NCI-H1105 (cell line): ENCODE measurements around the gene HNRNPUL1.
"Not testable (repeated sequence)": the region's sequence is repeated elsewhere in the genome, so short reads cannot be mapped to it uniquely, and the experiment has no call there.

Source experiments
- DNase-seq: peaks from one replicate; lab custom pipeline; 2025; lab: John Stamatoyannopoulos, UW

The HNRNPUL1 gene

GRCh38 chr19:41263850-41264580 is at the start of gene HNRNPUL1:
Gene HNRNPUL1 (plus strand): TSS chr19:41264372. CDS start chr19:41264504, 132 bp downstream.
- peak; percentile 100 for DNase-seq

- DNase-seq: no peak
Measured at GRCh38 chr19:41217741-41218140, 46.4 kb upstream of the HNRNPUL1 start.

- no peak for DNase-seq
Measured at GRCh38 chr19:41218249-41218614, 45.9 kb upstream of the HNRNPUL1 start.

GRCh38 chr19:41218615-41219507 is 45.3 kb upstream of the HNRNPUL1 start, which contains the start of gene AXL:
Gene AXL (plus strand): TSS chr19:41219223. CDS start chr19:41219393, 170 bp downstream.
- no peak for DNase-seq

GRCh38 chr19:41219924-41220567 is 44.1 kb upstream of the HNRNPUL1 start:
- no peak for DNase-seq

- no peak for DNase-seq
Measured at GRCh38 chr19:41220811-41221210, 43.4 kb upstream of the HNRNPUL1 start.

GRCh38 chr19:41221514-41222205 is 42.5 kb upstream of the HNRNPUL1 start:
- DNase-seq: no peak

- no peak for DNase-seq
Measured at GRCh38 chr19:41222240-41222639, 41.9 kb upstream of the HNRNPUL1 start.

- DNase-seq: no peak
Measured at GRCh38 chr19:41223431-41224234, 40.5 kb upstream of the HNRNPUL1 start.

- no peak for DNase-seq
Measured at GRCh38 chr19:41224632-41225031, 39.5 kb upstream of the HNRNPUL1 start.

GRCh38 chr19:41225238-41226052 is 38.7 kb upstream of the HNRNPUL1 start:
- DNase-seq: no peak

- no peak for DNase-seq
Measured at GRCh38 chr19:41226053-41226873, 37.9 kb upstream of the HNRNPUL1 start.

GRCh38 chr19:41226874-41227390 is 37.2 kb upstream of the HNRNPUL1 start:
- no peak for DNase-seq

GRCh38 chr19:41228486-41228885 is 35.7 kb upstream of the HNRNPUL1 start:
- no peak for DNase-seq

- not testable (repeated sequence) for DNase-seq
Measured at GRCh38 chr19:41229338-41229737, 34.8 kb upstream of the HNRNPUL1 start.

- DNase-seq: no peak
Measured at GRCh38 chr19:41230067-41230857, 33.9 kb upstream of the HNRNPUL1 start.

GRCh38 chr19:41232686-41233085 is 31.5 kb upstream of the HNRNPUL1 start:
- DNase-seq: no peak

- DNase-seq: no peak
Measured at GRCh38 chr19:41233748-41234240, 30.4 kb upstream of the HNRNPUL1 start.
